Measurements from ENCODE around the gene RPRD1A. TPM values are rescaled to one million over a fixed set of nuclear protein-coding genes. Genes with fewer than 3 reads are reported as not detected.

RPRD1A gene
- total RNA-seq, 1 donor from 2014 or later: 62.6 TPM

DNA sequence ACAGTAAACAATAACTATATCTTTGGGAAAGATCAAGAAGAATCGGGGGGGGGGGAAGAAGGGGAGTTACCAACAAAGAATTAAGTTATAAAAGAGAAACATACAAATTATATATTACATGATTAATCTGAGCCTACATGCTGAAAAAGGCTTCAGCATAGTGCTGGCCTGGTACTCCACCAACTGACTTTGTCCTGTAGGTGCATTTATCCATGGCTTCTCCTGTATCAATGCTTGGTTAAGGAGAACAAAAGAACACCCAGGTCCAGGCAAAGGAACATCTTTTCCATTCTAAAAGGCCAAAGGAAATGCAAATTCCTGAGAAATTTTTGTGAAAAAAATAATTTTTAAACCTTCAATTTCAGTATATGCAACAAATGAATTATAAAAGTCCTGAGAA lies 24.2 kb downstream of the RPRD1A start:
- no peaks in the 10 kb centered on the region for H3K27me3 Mint-ChIP-seq (ENCODE audit: low read depth, unreplicated experiment)
- Histone ChIP-seq H3K4me3 (ENCODE audit: insufficient read depth, low read depth, low read length) (no peak overlapping the region), H3K36me3 (ENCODE audit: insufficient read depth, low read length) (no peaks in the 10 kb centered on the region), H4K20me1 (ENCODE audit: insufficient read depth, low read length) (peaks cover 82% of the 10 kb centered on the region), H3K27ac (ENCODE audit: low read depth, low read length) (no peak overlapping the region), H3K79me2 (ENCODE audit: insufficient read depth, low read length) (peaks cover 98% of the 10 kb centered on the region), H3K4me2 (ENCODE audit: low read length) (no peak overlapping the region), H3K4me1 (ENCODE audit: insufficient read depth, low read length) (no peaks in the 10 kb centered on the region), H3K27me3 (ENCODE audit: insufficient read depth, low read length) (no peaks in the 10 kb centered on the region), H2AFZ (ENCODE audit: low read depth, low read length) (no peak overlapping the region), H3K9ac (ENCODE audit: low read length) (no peak overlapping the region), H3K9me3 (ENCODE audit: insufficient read depth, low read depth, low read length) (no peaks in the 10 kb centered on the region)
- DNase-seq (ENCODE audit: low read depth) (no peak), FAIRE-seq (no peak)
- H3K27ac Mint-ChIP-seq (ENCODE audit: unreplicated experiment): no peak overlapping the region
- H3K36me3 Mint-ChIP-seq (ENCODE audit: low read depth, unreplicated experiment): peaks cover 7% of the 10 kb centered on the region
- peaks cover 6% of the 10 kb centered on the region for H3K4me1 Mint-ChIP-seq (ENCODE audit: low read depth, unreplicated experiment)
- H3K9me3 Mint-ChIP-seq (ENCODE audit: unreplicated experiment): peaks cover 6% of the 10 kb centered on the region
- TF ChIP-seq CTCF (IDR thresholded peaks at IDR 0.05; ENCODE audit: insufficient read depth, low read depth, low read length) (no peak), EZH2 (IDR thresholded peaks at IDR 0.05; ENCODE audit: insufficient read depth, low read length) (no peak)
- H3K4me3 Mint-ChIP-seq (ENCODE audit: unreplicated experiment): no peak overlapping the region

GRCh38 chr18:36041146-36041545 lies 26.2 kb downstream of the RPRD1A start:
- peaks cover 97% of the 10 kb centered on the region for H3K79me2 ChIP-seq (ENCODE audit: insufficient read depth, low read length)
- peaks cover 16% of the 10 kb centered on the region for H3K36me3 Mint-ChIP-seq (ENCODE audit: low read depth, unreplicated experiment)
- no peaks in the 10 kb centered on the region for H3K4me1 ChIP-seq (ENCODE audit: insufficient read depth, low read length)
- peaks cover 8% of the 10 kb centered on the region for H3K9me3 Mint-ChIP-seq (ENCODE audit: unreplicated experiment)
- no peak overlapping the region for H3K27ac Mint-ChIP-seq (ENCODE audit: unreplicated experiment)
- H3K9me3 ChIP-seq (ENCODE audit: insufficient read depth, low read depth, low read length): no peaks in the 10 kb centered on the region
- H3K4me3 Mint-ChIP-seq (ENCODE audit: unreplicated experiment): no peak overlapping the region
- FAIRE-seq: no peak
- H3K27me3 Mint-ChIP-seq (ENCODE audit: low read depth, unreplicated experiment): no peaks in the 10 kb centered on the region
- no peak overlapping the region for H3K27ac ChIP-seq (ENCODE audit: low read depth, low read length)
- H2AFZ ChIP-seq (ENCODE audit: low read depth, low read length): no peak overlapping the region
- TF ChIP-seq EZH2 (IDR thresholded peaks at IDR 0.05; ENCODE audit: insufficient read depth, low read length) (no peak), CTCF (IDR thresholded peaks at IDR 0.05; ENCODE audit: insufficient read depth, low read depth, low read length) (no peak)
- no peak overlapping the region for H3K4me2 ChIP-seq (ENCODE audit: low read length)
- no peak overlapping the region for H3K4me3 ChIP-seq (ENCODE audit: insufficient read depth, low read depth, low read length)
- H4K20me1 ChIP-seq (ENCODE audit: insufficient read depth, low read length): peaks cover 71% of the 10 kb centered on the region
- H3K9ac ChIP-seq (ENCODE audit: low read length): no peak overlapping the region
- H3K27me3 ChIP-seq (ENCODE audit: insufficient read depth, low read length): no peaks in the 10 kb centered on the region
- no peak for DNase-seq (ENCODE audit: low read depth)
- peaks cover 5% of the 10 kb centered on the region for H3K4me1 Mint-ChIP-seq (ENCODE audit: low read depth, unreplicated experiment)
- H3K36me3 ChIP-seq (ENCODE audit: insufficient read depth, low read length): no peaks in the 10 kb centered on the region

GRCh38 chr18:36038102-36038663 lies 29.2 kb downstream of the RPRD1A start:
- Histone ChIP-seq H3K36me3 (ENCODE audit: insufficient read depth, low read length) (no peaks in the 10 kb centered on the region), H3K4me3 (ENCODE audit: insufficient read depth, low read depth, low read length) (no peak overlapping the region), H3K27me3 (ENCODE audit: insufficient read depth, low read length) (no peaks in the 10 kb centered on the region), H2AFZ (ENCODE audit: low read depth, low read length) (no peak overlapping the region), H3K9ac (ENCODE audit: low read length) (no peak overlapping the region), H3K27ac (ENCODE audit: low read depth, low read length) (no peak overlapping the region), H3K9me3 (ENCODE audit: insufficient read depth, low read depth, low read length) (no peaks in the 10 kb centered on the region), H4K20me1 (ENCODE audit: insufficient read depth, low read length) (peaks cover 66% of the 10 kb centered on the region), H3K4me1 (ENCODE audit: insufficient read depth, low read length) (no peaks in the 10 kb centered on the region), H3K4me2 (ENCODE audit: low read length) (no peak overlapping the region), H3K79me2 (ENCODE audit: insufficient read depth, low read length) (peaks cover 98% of the 10 kb centered on the region)
- FAIRE-seq (no peak), DNase-seq (ENCODE audit: low read depth) (no peak)
- TF ChIP-seq CTCF (IDR thresholded peaks at IDR 0.05; ENCODE audit: insufficient read depth, low read depth, low read length): no peak
- no peak for TF ChIP-seq EZH2 (IDR thresholded peaks at IDR 0.05; ENCODE audit: insufficient read depth, low read length)
- Mint-ChIP-seq H3K27me3 (ENCODE audit: low read depth, unreplicated experiment) (no peaks in the 10 kb centered on the region), H3K4me3 (ENCODE audit: unreplicated experiment) (no peak overlapping the region), H3K27ac (ENCODE audit: unreplicated experiment) (no peak overlapping the region), H3K9me3 (ENCODE audit: unreplicated experiment) (peaks cover 8% of the 10 kb centered on the region), H3K4me1 (ENCODE audit: low read depth, unreplicated experiment) (peaks cover 10% of the 10 kb centered on the region), H3K36me3 (ENCODE audit: low read depth, unreplicated experiment) (peaks cover 14% of the 10 kb centered on the region)

Measured in astrocyte (in vitro differentiated cells and primary cell).